ENCODE results near the gene MELK. TPM values are rescaled to one million over a fixed set of nuclear protein-coding genes. Genes with fewer than 3 reads are reported as not detected.

Gene MELK
- total and polyA plus RNA-seq, 10 of the 15 experiments (the other 5 are each of a cell fraction or from before 2014, with no cell fraction given): 38.7 to 80.3 (median 51.6) TPM

GRCh38 chr9:36590231-36590630 is 17.5 kb downstream of the MELK start:
- H3K4me1 ChIP-seq (ENCODE audit: control insufficient read depth, insufficient read depth, low read length): no peaks in the 10 kb centered on the region
- H3K36me3 ChIP-seq (ENCODE audit: control insufficient read depth in 2 of 2, insufficient read depth in 2 of 2, low read length in 1 of 2): peaks cover 6 to 14% of the 10 kb centered on the region in 2 experiments
- no peaks in the 10 kb centered on the region for H3K27me3 ChIP-seq (replicated peaks in 1 of 2; ENCODE audit: control insufficient read depth in 2 of 2, insufficient read depth in 2 of 2, low read length in 1 of 2)
- ChIA-PET SMC1A (ENCODE audit: uncharacterized antibody, unreplicated experiment) (no interaction called here), POLR2A (no interaction called here), RAD21 (ENCODE audit: unreplicated experiment) (no interaction called here), CTCF (interaction anchor here (2.7 kb wide), 1 partner anchor 183 kb away, joined by 8 read pairs; no protein-coding TSS in a partner anchor)
- TSS peak; percentile 25 for BruUV-seq (replicated peaks)
- 100% methylated on average over 1 of the region's 1 CpG for WGBS (ENCODE audit: insufficient coverage, insufficient replicate concordance, low lambda C conversion rate, missing lambda C conversion rate)
- in situ Hi-C loops (cut with MboI): no loop called here
- no peak for ATAC-seq
- DNase-seq (ENCODE audit: low read depth, low spot score): no peak
- H3K9ac ChIP-seq (ENCODE audit: control insufficient read depth, insufficient read depth, low read length): no peak overlapping the region
- H4K20me1 ChIP-seq (ENCODE audit: control insufficient read depth, insufficient read depth): no peaks in the 10 kb centered on the region
- H2AFZ ChIP-seq (ENCODE audit: control insufficient read depth, low read depth, low read length): no peak overlapping the region
- no peak overlapping the region for H3K27ac ChIP-seq (ENCODE audit: control insufficient read depth, insufficient read depth)
- H3K9me3 ChIP-seq (replicated peaks; ENCODE audit: control insufficient read depth, insufficient read depth, low read length): no peaks in the 10 kb centered on the region
- no peak for FAIRE-seq
- intact Hi-C loops (cut with micrococcal nuclease; ENCODE audit: unreplicated experiment): no loop called here
- H3K4me2 ChIP-seq (ENCODE audit: control insufficient read depth, insufficient read depth): no peak overlapping the region
- TF ChIP-seq PAX5 (IDR thresholded peaks at IDR 0.05; ENCODE audit: borderline replicate concordance, low read depth, low read length) (no peak), IRF5 (IDR thresholded peaks at IDR 0.05; ENCODE audit: borderline replicate concordance) (no peak), GABPA (IDR thresholded peaks at IDR 0.05; ENCODE audit: low read depth) (no peak), MYC (IDR thresholded peaks at IDR 0.05; ENCODE audit: insufficient read depth, insufficient read length, insufficient replicate concordance, low read length, severe bottlenecking) (no peak), FOS (IDR thresholded peaks at IDR 0.05; ENCODE audit: borderline replicate concordance, extremely low read depth, insufficient read length) (no peak), RAD51 (IDR thresholded peaks at IDR 0.05) (no peak), DPF2 (IDR thresholded peaks at IDR 0.05) (no peak), SUPT20H (IDR thresholded peaks at IDR 0.05; ENCODE audit: borderline replicate concordance, control insufficient read depth, low read depth, low read length) (no peak)
- H3K79me2 ChIP-seq (ENCODE audit: control insufficient read depth, insufficient read depth, low read length): no peaks in the 10 kb centered on the region; the same call in 1 of the 2 replicates
- no peak overlapping the region for H3K4me3 ChIP-seq

Data from GM12878 (cell line).